ENCODE results near the gene PHF21B. TPM values are rescaled to one million over a fixed set of nuclear protein-coding genes. Genes with fewer than 3 reads are reported as not detected.

PHF21B gene
- polyA plus RNA-seq, 4 donors = 0.09 to 0.16 TPM; not detected in 2

DNA sequence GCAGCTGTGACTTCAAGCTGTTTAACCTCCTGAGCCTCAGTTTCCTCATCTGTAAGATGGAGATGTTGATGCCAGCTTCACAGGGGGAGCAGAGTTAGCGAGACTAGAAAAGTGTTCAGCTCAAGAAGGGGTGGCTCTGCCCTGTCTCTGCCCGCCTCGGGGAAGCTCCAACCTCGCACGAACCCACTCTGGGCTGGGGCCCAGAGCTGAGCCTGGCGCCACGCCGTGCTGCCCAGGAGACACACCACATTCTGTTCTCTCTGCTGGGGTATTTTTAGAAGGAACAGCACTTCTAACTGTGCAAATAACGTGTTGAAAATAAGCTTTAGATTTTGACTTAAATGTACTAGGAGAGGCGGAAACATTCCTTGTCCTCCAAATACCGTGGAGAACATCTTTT is 74.1 kb downstream of the PHF21B start:
- 78 to 81% (median 80%) methylated on average over 11 of the region's 11 CpGs for WGBS, 3 donors
- no peak overlapping the region for H3K4me3 ChIP-seq (ENCODE audit: low read depth in 1 of 3, low read length in 3 of 3)
- FAIRE-seq = no peak

DNA sequence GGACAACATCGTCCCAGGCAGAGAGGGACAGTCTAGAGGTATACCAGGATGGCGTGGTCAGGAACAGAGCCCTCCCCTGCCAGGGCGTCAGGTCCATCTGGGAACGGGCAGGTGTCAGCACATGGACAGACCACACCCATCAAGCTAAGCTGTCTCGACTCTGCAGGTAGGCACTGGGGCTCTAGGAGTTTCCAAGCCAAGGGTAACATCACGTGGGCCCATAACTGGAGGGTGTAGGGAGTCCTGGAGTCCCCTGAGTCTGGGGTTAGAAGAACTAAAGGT is 75.4 kb downstream of the PHF21B start:
- H3K27me3 ChIP-seq (ENCODE audit: control insufficient read depth in 3 of 3, insufficient read depth in 3 of 3, low read length in 3 of 3) = no peaks in the 10 kb centered on the region
- no peaks in the 10 kb centered on the region for H3K36me3 ChIP-seq (ENCODE audit: control insufficient read depth in 3 of 3, insufficient read depth in 2 of 3, low read depth in 1 of 3, low read length in 3 of 3)
- no peak for FAIRE-seq
- no peak overlapping the region for H3K27ac ChIP-seq (ENCODE audit: low read depth in 1 of 3, low read length in 2 of 3)
- 43 to 62% (median 44%) methylated on average over 6 of the region's 6 CpGs for WGBS, 3 donors
- H3K4me3 ChIP-seq (ENCODE audit: low read depth in 1 of 3, low read length in 3 of 3) = no peak overlapping the region
- no peaks in the 10 kb centered on the region for H3K4me1 ChIP-seq (ENCODE audit: control insufficient read depth in 3 of 3, insufficient read depth in 2 of 3, low read depth in 1 of 3, low read length in 2 of 3)
- DNase-seq = no peak
- H3K9me3 ChIP-seq (ENCODE audit: control insufficient read depth in 2 of 2, insufficient read depth in 1 of 2, low read depth in 1 of 2, low read length in 1 of 2) = no peaks in the 10 kb centered on the region

More for the DNA sequence above, 74.1 kb downstream of the PHF21B start:
- Histone ChIP-seq H3K27me3 (ENCODE audit: control insufficient read depth in 3 of 3, insufficient read depth in 3 of 3, low read length in 3 of 3) (no peaks in the 10 kb centered on the region), H3K36me3 (ENCODE audit: control insufficient read depth in 3 of 3, insufficient read depth in 2 of 3, low read depth in 1 of 3, low read length in 3 of 3) (no peaks in the 10 kb centered on the region), H3K27ac (ENCODE audit: low read depth in 1 of 3, low read length in 2 of 3) (no peak overlapping the region), H3K4me1 (ENCODE audit: control insufficient read depth in 3 of 3, insufficient read depth in 2 of 3, low read depth in 1 of 3, low read length in 2 of 3) (no peaks in the 10 kb centered on the region), H3K9me3 (ENCODE audit: control insufficient read depth in 2 of 2, insufficient read depth in 1 of 2, low read depth in 1 of 2, low read length in 1 of 2) (no peaks in the 10 kb centered on the region)
- no peak for DNase-seq

DNA sequence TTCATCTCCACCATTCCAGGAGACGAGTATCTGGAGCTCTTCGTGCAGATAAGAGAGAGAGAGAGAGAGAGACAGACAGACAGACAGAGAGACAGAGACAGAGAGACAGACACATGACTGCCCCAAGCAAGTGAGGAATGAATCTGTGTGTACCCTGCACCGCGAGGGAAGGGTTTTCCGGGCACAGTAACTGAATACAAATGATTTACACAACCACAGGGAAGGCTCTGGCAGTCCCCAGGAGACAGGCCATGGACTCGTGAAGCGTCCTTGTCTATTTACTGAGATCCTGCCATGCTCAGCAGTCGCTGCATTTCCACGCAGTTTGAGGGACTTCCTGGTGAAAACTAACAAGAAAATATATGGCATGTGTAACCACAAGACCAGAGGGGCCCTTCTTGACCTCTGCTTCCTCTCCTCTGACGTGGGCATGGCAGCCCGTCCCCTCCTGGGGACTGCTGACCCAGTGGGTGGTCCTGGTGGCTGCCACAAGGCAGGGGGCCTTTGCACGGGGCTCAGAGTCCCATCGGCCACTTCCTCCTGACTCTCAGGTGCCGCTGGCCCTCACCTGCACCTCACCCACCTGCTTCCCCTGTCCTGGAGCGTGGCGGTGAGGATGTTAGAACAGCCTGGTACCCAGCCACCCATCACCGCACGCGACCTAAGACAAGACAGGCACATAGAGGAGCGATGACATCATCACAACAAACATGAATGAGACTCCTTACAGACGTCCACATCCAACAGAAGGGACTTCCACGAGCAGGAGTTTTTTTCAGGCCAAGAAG is 75.9 kb downstream of the PHF21B start:
- WGBS, 3 donors = 49 to 55% (median 55%) methylated on average over 22 of the region's 22 CpGs
- no peaks in the 10 kb centered on the region for H3K4me1 ChIP-seq (ENCODE audit: control insufficient read depth in 3 of 3, insufficient read depth in 2 of 3, low read depth in 1 of 3, low read length in 2 of 3)
- H3K9me3 ChIP-seq (ENCODE audit: control insufficient read depth in 2 of 2, insufficient read depth in 1 of 2, low read depth in 1 of 2, low read length in 1 of 2) = no peaks in the 10 kb centered on the region
- FAIRE-seq = no peak
- H3K4me3 ChIP-seq (ENCODE audit: low read depth in 1 of 3, low read length in 3 of 3) = no peak overlapping the region
- H3K27ac ChIP-seq (ENCODE audit: low read depth in 1 of 3, low read length in 2 of 3) = no peak overlapping the region
- no peaks in the 10 kb centered on the region for H3K36me3 ChIP-seq (ENCODE audit: control insufficient read depth in 3 of 3, insufficient read depth in 2 of 3, low read depth in 1 of 3, low read length in 3 of 3)
- no peaks in the 10 kb centered on the region for H3K27me3 ChIP-seq (ENCODE audit: control insufficient read depth in 3 of 3, insufficient read depth in 3 of 3, low read length in 3 of 3)
- no peak for DNase-seq

DNA sequence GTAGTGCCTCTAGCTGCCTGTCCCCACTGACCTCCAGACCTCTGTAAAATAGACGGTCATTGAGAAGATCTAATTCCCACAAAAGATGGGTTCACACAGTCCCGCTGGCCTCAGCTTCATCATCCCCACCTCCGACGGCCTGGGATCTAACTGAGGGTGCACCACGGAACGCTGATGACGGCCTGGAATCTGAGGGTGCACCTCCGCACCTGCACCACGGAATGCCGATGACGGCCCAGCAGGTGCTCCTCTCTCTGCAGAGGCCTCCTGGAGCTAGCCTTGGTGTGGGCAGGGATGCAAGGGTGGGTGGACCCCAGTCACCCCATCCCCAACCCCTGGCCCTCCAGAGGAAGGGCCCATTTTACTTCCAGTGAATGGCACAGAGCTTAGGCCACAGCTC is 77.3 kb downstream of the PHF21B start:
- H3K27ac ChIP-seq (ENCODE audit: low read depth in 1 of 3, low read length in 2 of 3) = no peak overlapping the region
- H3K4me1 ChIP-seq (ENCODE audit: control insufficient read depth in 3 of 3, insufficient read depth in 2 of 3, low read depth in 1 of 3, low read length in 2 of 3) = no peaks in the 10 kb centered on the region
- WGBS, 3 donors = 89 to 92% (median 91%) methylated on average over 11 of the region's 11 CpGs
- no peak for DNase-seq
- H3K4me3 ChIP-seq (ENCODE audit: low read depth in 1 of 3, low read length in 3 of 3) = no peak overlapping the region
- H3K36me3 ChIP-seq (ENCODE audit: control insufficient read depth in 3 of 3, insufficient read depth in 2 of 3, low read depth in 1 of 3, low read length in 3 of 3) = no peaks in the 10 kb centered on the region
- H3K27me3 ChIP-seq (ENCODE audit: control insufficient read depth in 3 of 3, insufficient read depth in 3 of 3, low read length in 3 of 3) = no peaks in the 10 kb centered on the region
- no peaks in the 10 kb centered on the region for H3K9me3 ChIP-seq (ENCODE audit: control insufficient read depth in 2 of 2, insufficient read depth in 1 of 2, low read depth in 1 of 2, low read length in 1 of 2)
- FAIRE-seq = no peak

DNA sequence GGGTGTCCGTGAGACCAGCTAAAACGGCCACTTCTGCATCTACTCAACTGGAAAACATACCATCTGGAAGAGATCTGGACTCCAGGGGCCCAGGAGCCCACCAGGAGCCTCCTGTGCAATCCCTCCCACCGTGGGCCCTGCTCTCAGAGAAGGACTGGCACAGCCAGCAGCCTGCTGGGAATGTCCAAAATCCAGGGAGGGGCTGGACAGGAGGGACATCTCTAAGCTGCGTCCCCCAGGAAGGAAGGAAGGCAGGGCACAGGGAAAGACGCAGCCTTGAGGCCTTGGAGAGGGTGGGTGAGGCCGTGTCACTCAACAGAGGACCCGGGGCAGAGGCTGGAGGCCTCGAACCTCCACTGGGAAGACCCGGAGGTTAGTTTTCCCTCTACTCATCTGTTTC is 78.0 kb downstream of the PHF21B start:
- no peaks in the 10 kb centered on the region for H3K9me3 ChIP-seq (ENCODE audit: control insufficient read depth in 2 of 2, insufficient read depth in 1 of 2, low read depth in 1 of 2, low read length in 1 of 2)
- no peak for DNase-seq
- H3K27me3 ChIP-seq (ENCODE audit: control insufficient read depth in 3 of 3, insufficient read depth in 3 of 3, low read length in 3 of 3) = no peaks in the 10 kb centered on the region
- H3K4me1 ChIP-seq (ENCODE audit: control insufficient read depth in 3 of 3, insufficient read depth in 2 of 3, low read depth in 1 of 3, low read length in 2 of 3) = no peaks in the 10 kb centered on the region
- no peak overlapping the region for H3K4me3 ChIP-seq (ENCODE audit: low read depth in 1 of 3, low read length in 3 of 3)
- no peaks in the 10 kb centered on the region for H3K36me3 ChIP-seq (ENCODE audit: control insufficient read depth in 3 of 3, insufficient read depth in 2 of 3, low read depth in 1 of 3, low read length in 3 of 3)
- no peak overlapping the region for H3K27ac ChIP-seq (ENCODE audit: low read depth in 1 of 3, low read length in 2 of 3)
- 50 to 73% (median 61%) methylated on average over 9 of the region's 9 CpGs for WGBS, 3 donors
- no peak for FAIRE-seq

DNA sequence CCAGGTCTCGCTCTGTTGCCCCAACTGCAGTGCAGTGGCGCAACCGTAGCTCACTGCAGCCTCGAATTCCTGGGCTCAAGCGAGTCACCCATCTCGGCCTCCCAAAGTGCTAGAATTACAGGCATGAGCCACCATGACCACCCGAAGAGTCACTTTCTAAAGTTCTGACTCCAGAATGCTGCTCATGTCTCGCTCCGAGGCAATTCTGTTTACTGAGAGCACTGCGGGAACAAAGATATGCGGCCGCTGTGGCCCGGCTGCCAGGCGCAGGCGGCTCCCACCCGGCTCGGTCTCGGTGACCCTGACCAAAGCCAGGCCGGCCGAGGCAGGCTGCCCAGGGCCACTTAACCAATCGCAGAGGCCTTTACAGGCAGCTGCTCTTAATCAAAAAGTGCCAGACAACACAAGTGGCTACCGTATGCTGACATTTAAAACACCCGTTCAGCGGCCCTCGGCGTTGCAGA is 78.7 kb downstream of the PHF21B start:
- Histone ChIP-seq H3K27ac (ENCODE audit: low read depth in 1 of 3, low read length in 2 of 3) (no peak overlapping the region), H3K4me1 (ENCODE audit: control insufficient read depth in 3 of 3, insufficient read depth in 2 of 3, low read depth in 1 of 3, low read length in 2 of 3) (no peaks in the 10 kb centered on the region), H3K27me3 (ENCODE audit: control insufficient read depth in 3 of 3, insufficient read depth in 3 of 3, low read length in 3 of 3) (no peaks in the 10 kb centered on the region), H3K36me3 (ENCODE audit: control insufficient read depth in 3 of 3, insufficient read depth in 2 of 3, low read depth in 1 of 3, low read length in 3 of 3) (no peaks in the 10 kb centered on the region), H3K9me3 (ENCODE audit: control insufficient read depth in 2 of 2, insufficient read depth in 1 of 2, low read depth in 1 of 2, low read length in 1 of 2) (no peaks in the 10 kb centered on the region), H3K4me3 (ENCODE audit: low read depth in 1 of 3, low read length in 3 of 3) (no peak overlapping the region)
- no peak for FAIRE-seq
- DNase-seq = no peak
- WGBS, 3 donors = 54 to 67% (median 58%) methylated on average over 26 of the region's 26 CpGs

DNA sequence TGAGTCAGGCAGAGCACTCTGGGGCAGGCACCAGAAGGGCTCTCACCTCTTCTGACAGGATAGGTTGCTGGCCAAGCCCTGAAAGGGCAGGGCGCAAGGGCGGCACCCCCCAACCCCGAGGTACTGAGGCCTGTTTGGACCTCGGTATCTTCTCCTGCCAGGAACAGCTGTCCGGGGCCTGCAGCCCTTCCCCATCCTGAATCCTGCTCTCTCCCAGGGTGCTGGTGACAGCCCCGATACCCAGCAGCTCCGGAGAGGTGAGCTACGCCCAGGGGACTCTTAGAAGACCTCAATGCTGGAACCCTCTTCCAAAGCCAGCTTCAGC is 79.1 kb downstream of the PHF21B start:
- FAIRE-seq (no peak), DNase-seq (no peak)
- no peak overlapping the region for H3K4me3 ChIP-seq (ENCODE audit: low read depth in 1 of 3, low read length in 3 of 3)
- 76 to 83% (median 83%) methylated on average over 7 to 8 of the region's 8 CpGs for WGBS, 3 donors
- H3K9me3 ChIP-seq (ENCODE audit: control insufficient read depth in 2 of 2, insufficient read depth in 1 of 2, low read depth in 1 of 2, low read length in 1 of 2) = no peaks in the 10 kb centered on the region
- H3K36me3 ChIP-seq (ENCODE audit: control insufficient read depth in 3 of 3, insufficient read depth in 2 of 3, low read depth in 1 of 3, low read length in 3 of 3) = no peaks in the 10 kb centered on the region
- H3K27ac ChIP-seq (ENCODE audit: low read depth in 1 of 3, low read length in 2 of 3) = no peak overlapping the region
- H3K4me1 ChIP-seq (ENCODE audit: control insufficient read depth in 3 of 3, insufficient read depth in 2 of 3, low read depth in 1 of 3, low read length in 2 of 3) = no peaks in the 10 kb centered on the region
- no peaks in the 10 kb centered on the region for H3K27me3 ChIP-seq (ENCODE audit: control insufficient read depth in 3 of 3, insufficient read depth in 3 of 3, low read length in 3 of 3)

DNA sequence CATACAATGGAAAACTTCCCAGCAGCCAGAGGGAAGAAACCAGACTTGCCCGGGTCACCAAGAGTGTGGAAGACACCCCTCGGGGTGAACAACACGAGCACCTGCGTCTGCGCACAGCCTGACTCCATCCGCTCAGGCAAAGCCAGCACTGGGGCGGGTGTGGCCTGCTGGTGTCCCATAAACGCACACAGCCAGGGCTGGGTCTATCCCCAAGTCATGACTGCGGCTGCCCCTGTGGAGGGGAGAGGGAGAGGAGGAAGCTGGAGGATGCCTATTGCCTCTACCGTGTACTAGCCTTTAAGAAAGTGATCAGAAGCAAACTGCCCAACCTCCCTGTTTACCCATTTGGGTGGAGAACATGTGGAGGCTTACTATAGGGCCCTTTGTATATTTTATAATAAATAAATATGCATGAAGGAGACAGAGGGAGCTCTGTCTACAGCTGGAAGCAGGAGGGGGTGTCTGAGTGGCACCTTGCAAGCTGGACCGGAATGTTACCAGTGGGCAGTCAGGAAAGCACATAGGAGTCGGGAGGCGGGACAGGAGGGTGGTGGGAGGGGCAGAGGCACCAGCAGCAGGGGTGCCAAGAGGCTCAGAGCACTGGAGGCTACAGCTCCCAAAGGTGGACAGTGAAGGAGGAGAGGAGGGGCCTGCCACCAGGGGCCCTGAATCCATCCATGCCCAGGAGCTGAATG is 79.6 kb downstream of the PHF21B start:
- Histone ChIP-seq H3K27me3 (ENCODE audit: control insufficient read depth in 3 of 3, insufficient read depth in 3 of 3, low read length in 3 of 3) (no peaks in the 10 kb centered on the region), H3K36me3 (ENCODE audit: control insufficient read depth in 3 of 3, insufficient read depth in 2 of 3, low read depth in 1 of 3, low read length in 3 of 3) (no peaks in the 10 kb centered on the region), H3K9me3 (ENCODE audit: control insufficient read depth in 2 of 2, insufficient read depth in 1 of 2, low read depth in 1 of 2, low read length in 1 of 2) (no peaks in the 10 kb centered on the region), H3K4me3 (ENCODE audit: low read depth in 1 of 3, low read length in 3 of 3) (no peak overlapping the region), H3K27ac (ENCODE audit: low read depth in 1 of 3, low read length in 2 of 3) (no peak overlapping the region), H3K4me1 (ENCODE audit: control insufficient read depth in 3 of 3, insufficient read depth in 2 of 3, low read depth in 1 of 3, low read length in 2 of 3) (no peaks in the 10 kb centered on the region)
- FAIRE-seq (no peak), DNase-seq (no peak)
- WGBS, 3 donors = 73 to 79% (median 75%) methylated on average over 13 of the region's 13 CpGs

Measured in small intestine (tissue), 7 donors.